Calu3 (cell line): Measurements from ENCODE around the gene MAML1. TPM values are rescaled to one million over a fixed set of nuclear protein-coding genes. Genes with fewer than 3 reads are reported as not detected.
"Not testable (repeated sequence)": the region's sequence is repeated elsewhere in the genome, so short reads cannot be mapped to it uniquely, and the experiment has no call there.

Source experiments
- BruUV-seq: library from RNA; stranded (reverse); fragments of 400-500 nt; replicated peaks from 2 replicates; lab custom pipeline; 2021; lab: Mats Ljungman, UMichigan
- CTCF ChIA-PET: fragments of 300-600 bp; sonication (Branson Sonifier 250); formaldehyde crosslinking; loops from one replicate; lab custom pipeline; 2022; ENCODE audit warnings: antibody characterized with exemption; lab: Charles Lee
- DNase-seq: peaks from one replicate; pipeline ENCODE4 v3.0.0; 2022
- H3K27ac Mint-ChIP-seq: one replicate; pipeline ENCODE4 v1.8.0; 2022; ENCODE audit warnings: mixed read lengths; ENCODE audit not compliant: unreplicated experiment
- H3K27me3 Mint-ChIP-seq: one replicate; pipeline ENCODE4 v1.8.0; 2022; ENCODE audit warnings: mixed read lengths; ENCODE audit not compliant: unreplicated experiment
- H3K36me3 Mint-ChIP-seq: one replicate; pipeline ENCODE4 v1.8.0; 2022; ENCODE audit warnings: mild to moderate bottlenecking, moderate library complexity, mixed read lengths; ENCODE audit not compliant: insufficient read depth, unreplicated experiment
- H3K4me1 Mint-ChIP-seq: one replicate; pipeline ENCODE4 v1.8.0; 2022; ENCODE audit warnings: mild to moderate bottlenecking, low read depth, mixed read lengths; ENCODE audit not compliant: unreplicated experiment
- H3K4me3 Mint-ChIP-seq: one replicate; pipeline ENCODE4 v1.8.0; 2022; ENCODE audit warnings: mild to moderate bottlenecking, low read depth, moderate library complexity, mixed read lengths; ENCODE audit not compliant: unreplicated experiment
- H3K9me3 Mint-ChIP-seq: one replicate; pipeline ENCODE4 v1.8.0; 2022; ENCODE audit warnings: low read depth, mixed read lengths; ENCODE audit not compliant: unreplicated experiment
- intact Hi-C: fragments of 100-400 bp; cut with micrococcal nuclease; formaldehyde crosslinking; loops from one replicate; pipeline ENCODE4 v1.10.0; 2022; ENCODE audit not compliant: unreplicated experiment
- total RNA-seq: library from RNA; stranded (reverse); gene quantifications from 2 replicates; pipeline ENCODE4 v1.2.3, GENCODE V29; 2022
- TF ChIP-seq, protein P1 (sequence below): fragments of 200-600 bp; IDR thresholded peaks from one replicate; pipeline ENCODE4 v1.8.0; 2022; ENCODE audit warnings: antibody characterized with exemption; ENCODE audit not compliant: unreplicated experiment

The MAML1 gene
- total RNA-seq, 1 experiment from 2014 or later: 38.5 TPM

DNA sequence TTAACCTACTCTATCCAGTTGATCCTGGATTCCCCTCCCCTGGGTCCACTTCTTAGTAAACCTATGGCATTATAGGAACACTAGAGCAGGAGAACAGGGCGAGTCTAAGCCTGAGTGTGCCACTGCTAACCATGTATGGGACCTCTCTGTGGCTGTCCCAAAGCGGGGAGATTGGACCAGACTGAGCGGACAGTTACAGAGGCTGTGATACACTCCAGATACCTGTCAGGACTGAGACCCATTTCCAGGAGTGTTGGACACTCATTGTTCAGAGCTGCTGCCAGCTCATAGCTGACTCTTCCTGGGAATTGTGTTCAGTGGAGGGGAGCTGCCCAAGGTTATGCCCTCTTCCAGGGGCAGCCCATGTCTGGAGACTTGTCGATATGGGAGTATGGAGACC lies 49.2 kb downstream of the MAML1 start:
- DNase-seq: no peak
- Mint-ChIP-seq H3K4me3 (no peak overlapping the region), H3K27ac (no peak overlapping the region), H3K27me3 (no peaks in the 10 kb centered on the region), H3K4me1 (no peaks in the 10 kb centered on the region), H3K9me3 (no peaks in the 10 kb centered on the region), H3K36me3 (peaks cover 34% of the 10 kb centered on the region)
- BruUV-seq: no TSS peak
- CTCF ChIA-PET: interaction anchor here (0.6 kb wide), 1 partner anchor 10 kb away, joined by 4 read pairs; no protein-coding TSS in a partner anchor
- intact Hi-C loops: no loop called here
- TF ChIP-seq, protein P1, sequence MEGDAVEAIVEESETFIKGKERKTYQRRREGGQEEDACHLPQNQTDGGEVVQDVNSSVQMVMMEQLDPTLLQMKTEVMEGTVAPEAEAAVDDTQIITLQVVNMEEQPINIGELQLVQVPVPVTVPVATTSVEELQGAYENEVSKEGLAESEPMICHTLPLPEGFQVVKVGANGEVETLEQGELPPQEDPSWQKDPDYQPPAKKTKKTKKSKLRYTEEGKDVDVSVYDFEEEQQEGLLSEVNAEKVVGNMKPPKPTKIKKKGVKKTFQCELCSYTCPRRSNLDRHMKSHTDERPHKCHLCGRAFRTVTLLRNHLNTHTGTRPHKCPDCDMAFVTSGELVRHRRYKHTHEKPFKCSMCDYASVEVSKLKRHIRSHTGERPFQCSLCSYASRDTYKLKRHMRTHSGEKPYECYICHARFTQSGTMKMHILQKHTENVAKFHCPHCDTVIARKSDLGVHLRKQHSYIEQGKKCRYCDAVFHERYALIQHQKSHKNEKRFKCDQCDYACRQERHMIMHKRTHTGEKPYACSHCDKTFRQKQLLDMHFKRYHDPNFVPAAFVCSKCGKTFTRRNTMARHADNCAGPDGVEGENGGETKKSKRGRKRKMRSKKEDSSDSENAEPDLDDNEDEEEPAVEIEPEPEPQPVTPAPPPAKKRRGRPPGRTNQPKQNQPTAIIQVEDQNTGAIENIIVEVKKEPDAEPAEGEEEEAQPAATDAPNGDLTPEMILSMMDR: no peak

DNA sequence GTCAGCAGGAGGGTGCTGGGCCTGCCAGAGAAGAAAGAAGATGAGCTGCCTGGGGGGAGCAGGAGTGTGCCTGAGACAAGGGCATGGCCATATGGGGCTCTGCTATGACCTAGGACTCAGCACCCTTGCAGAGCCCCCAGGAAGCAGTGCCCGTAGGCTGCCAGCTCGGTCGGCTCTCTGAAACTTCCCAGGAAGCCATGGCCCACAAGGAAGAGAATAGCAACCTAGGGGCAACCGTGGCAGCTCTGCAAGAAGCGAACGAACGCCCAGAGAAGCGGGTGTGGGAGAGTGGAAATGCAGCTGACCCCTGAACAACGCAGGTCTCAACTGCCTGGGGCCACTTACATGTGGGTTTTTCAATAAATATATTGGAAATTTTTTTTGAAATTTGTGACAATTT lies 50.5 kb downstream of the MAML1 start:
- Mint-ChIP-seq H3K9me3 (no peaks in the 10 kb centered on the region), H3K4me1 (no peaks in the 10 kb centered on the region)
- CTCF ChIA-PET: no interaction called here

DNA sequence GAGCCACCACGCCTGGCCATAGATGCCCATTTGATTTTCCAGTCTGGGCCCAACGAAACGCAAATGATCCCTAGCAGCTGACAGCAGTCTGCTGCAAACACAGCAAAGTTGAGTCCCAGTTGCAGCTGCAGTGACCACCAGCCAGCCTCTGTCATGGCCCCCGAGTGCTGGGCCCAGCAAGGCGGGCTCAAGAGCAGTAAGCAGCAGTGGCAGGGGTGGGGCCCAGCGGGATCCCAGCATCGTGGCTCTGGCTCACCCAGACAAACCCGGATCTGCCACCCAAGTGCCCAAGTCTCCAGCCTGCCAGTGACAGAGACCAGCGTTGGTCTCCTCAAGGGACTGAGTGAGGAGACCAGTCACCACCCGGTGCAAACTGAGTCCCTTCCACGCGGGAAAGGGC lies 54.2 kb downstream of the MAML1 start:
- H3K36me3 Mint-ChIP-seq: peaks cover 27% of the 10 kb centered on the region
- CTCF ChIA-PET: no interaction called here
- intact Hi-C loops: no loop called here

More for the DNA sequence above, 50.5 kb downstream of the MAML1 start:
- H3K27me3 Mint-ChIP-seq: no peaks in the 10 kb centered on the region
- intact Hi-C loops: no loop called here
- peaks cover 38% of the 10 kb centered on the region for H3K36me3 Mint-ChIP-seq
- no peak overlapping the region for H3K4me3 Mint-ChIP-seq
- TF ChIP-seq, protein P1: no peak
- BruUV-seq: no TSS peak
- no peak for DNase-seq
- no peak overlapping the region for H3K27ac Mint-ChIP-seq

DNA sequence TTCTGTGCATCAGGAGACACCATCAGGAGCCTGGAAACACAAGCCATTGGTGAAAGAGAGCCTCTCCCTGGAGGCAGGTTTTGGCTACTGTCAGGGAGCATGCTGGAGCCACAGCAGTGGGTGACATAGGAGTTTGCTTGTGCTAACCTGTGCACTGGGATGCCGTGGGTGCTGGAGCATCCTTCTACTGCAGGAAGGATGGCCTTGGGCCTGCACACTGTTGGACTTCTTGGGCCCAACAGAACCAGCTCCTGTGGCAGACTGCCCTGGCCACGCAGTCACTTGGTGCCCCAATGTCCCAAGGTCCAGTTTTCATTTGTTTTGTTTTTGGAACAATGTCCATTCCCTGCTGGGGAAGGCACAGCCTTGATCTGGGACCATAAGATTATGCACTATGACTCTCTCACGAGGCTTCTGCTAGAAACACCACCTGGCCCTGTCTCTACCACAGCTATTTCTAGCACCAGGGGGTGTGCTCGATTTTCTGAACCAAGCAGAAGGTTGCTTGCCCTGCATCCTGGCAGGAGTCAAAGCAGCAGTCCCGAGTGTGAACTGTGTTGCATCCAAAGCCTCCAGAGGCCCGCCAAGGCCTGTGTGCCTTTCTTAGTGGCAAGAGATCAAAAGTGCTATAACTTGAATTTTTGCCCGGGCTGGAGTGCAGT lies 55.7 kb downstream of the MAML1 start:
- intact Hi-C loops: no loop called here
- H3K4me3 Mint-ChIP-seq: no peak overlapping the region
- CTCF ChIA-PET: interaction anchor here (0.9 kb wide), 1 partner anchor 9 kb away, joined by 3 read pairs; no protein-coding TSS in a partner anchor

More for the DNA sequence above, 54.2 kb downstream of the MAML1 start:
- Mint-ChIP-seq H3K27ac (no peak overlapping the region), H3K4me3 (no peak overlapping the region), H3K9me3 (no peaks in the 10 kb centered on the region), H3K4me1 (no peaks in the 10 kb centered on the region), H3K27me3 (no peaks in the 10 kb centered on the region)
- TF ChIP-seq, protein P1: no peak
- DNase-seq: no peak
- BruUV-seq: no TSS peak

DNA sequence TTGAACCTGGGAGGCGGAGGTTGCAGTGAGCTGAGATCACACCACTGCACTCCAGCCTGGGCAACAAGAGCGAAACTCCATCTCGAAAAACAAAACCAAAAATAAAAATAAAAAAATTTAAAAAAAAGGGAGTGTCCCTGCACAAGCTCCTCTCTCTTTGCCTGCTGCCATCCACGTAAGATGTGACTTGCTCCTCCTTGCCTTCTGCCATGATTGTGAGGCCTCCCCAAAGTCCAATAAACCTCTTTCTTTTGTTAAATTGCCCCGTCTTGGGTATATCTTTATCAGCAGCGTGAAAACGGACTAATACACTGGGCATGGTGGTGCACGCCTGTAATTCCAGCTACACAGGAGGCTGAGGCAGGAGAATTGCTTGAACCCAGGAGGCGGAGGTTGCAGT lies 56.7 kb downstream of the MAML1 start:
- BruUV-seq, DNase-seq, intact Hi-C loops, H3K4me1 Mint-ChIP-seq, H3K9me3 Mint-ChIP-seq, H3K27me3 Mint-ChIP-seq, H3K4me3 Mint-ChIP-seq: not testable (repeated sequence)
- Mint-ChIP-seq H3K27ac (peak overlapping the region; percentile 33), H3K36me3 (peaks cover 40% of the 10 kb centered on the region)
- CTCF ChIA-PET: interaction anchor here (0.6 kb wide), 1 partner anchor 146 kb away, joined by 4 read pairs; no protein-coding TSS in a partner anchor

More for the DNA sequence above, 55.7 kb downstream of the MAML1 start:
- DNase-seq: no peak
- TF ChIP-seq, protein P1: no peak
- Mint-ChIP-seq H3K4me1 (no peaks in the 10 kb centered on the region), H3K27me3 (no peaks in the 10 kb centered on the region), H3K9me3 (no peaks in the 10 kb centered on the region), H3K27ac (no peak overlapping the region), H3K36me3 (peaks cover 33% of the 10 kb centered on the region)
- no TSS peak for BruUV-seq
